Eye (tissue), 1 donor: ENCODE data around the gene FAM53B.

Source experiments
- DNase-seq: peaks from one replicate; pipeline ENCODE4 v3.0.0-alpha.2; 2015

FAM53B gene

DNA sequence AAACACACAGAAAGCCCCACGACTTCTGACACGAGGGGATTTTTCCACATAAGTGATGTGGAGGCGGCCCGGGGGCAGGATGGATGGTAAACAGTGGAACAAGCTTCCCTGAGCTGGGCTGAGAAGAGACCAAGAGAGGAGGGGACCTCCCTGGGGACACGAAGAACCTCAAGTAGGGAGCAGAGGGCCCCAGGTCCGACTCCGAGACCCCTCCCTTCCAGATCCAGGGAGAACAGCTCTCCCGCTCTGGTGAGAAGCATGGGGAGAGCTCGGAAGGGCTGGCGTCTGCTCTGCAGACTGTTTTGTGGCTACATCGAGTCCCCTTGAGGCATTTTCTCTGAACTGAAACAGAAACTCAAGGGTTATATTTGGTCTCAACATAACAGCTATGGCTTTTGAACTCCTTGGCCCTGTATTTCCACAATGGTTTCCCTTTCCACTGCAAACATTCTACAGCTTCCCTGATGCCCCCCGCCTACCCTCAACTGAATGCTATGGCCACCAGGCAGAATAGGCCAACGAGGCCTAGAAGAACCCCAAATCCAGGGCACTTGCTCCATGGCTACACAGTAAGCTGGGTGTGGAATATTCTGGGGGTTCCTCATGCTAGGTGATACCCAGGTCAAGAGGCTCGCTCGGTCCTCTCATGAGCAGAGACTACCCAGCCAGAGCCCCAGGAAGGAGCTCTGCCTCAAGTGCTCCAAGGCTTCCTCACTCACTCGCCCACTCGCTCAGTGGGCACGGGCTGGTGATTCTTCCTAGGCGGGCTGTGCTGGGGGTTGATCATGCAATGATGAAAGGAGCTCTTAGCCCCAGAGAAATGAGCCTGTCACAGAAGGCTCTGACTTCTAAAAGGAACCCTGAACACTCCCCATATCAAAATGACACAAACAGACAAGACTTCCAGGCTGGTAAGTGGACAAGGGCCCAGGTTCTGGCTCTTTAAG, 47.5 kb downstream of the FAM53B start:
- DNase-seq: no peak

DNA sequence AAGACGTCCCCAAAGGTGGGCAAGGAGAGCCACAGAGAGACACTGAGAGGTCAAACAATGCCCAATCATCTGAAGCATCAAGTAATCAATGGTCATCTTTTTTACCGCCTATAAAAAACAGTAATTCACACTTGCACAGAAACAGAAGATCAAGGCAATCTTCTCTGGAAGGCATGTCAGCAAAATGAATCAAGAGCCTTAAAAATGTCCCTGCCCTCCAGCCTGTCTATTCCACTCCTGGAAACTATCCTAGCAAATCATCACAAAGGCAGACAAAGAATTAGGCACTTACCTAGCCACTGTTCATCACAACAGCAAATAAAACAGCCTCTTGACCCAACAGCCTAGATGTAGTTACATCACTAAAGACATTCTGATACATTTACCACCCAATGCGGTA, 48.9 kb downstream of the FAM53B start:
- DNase-seq: no peak

DNA sequence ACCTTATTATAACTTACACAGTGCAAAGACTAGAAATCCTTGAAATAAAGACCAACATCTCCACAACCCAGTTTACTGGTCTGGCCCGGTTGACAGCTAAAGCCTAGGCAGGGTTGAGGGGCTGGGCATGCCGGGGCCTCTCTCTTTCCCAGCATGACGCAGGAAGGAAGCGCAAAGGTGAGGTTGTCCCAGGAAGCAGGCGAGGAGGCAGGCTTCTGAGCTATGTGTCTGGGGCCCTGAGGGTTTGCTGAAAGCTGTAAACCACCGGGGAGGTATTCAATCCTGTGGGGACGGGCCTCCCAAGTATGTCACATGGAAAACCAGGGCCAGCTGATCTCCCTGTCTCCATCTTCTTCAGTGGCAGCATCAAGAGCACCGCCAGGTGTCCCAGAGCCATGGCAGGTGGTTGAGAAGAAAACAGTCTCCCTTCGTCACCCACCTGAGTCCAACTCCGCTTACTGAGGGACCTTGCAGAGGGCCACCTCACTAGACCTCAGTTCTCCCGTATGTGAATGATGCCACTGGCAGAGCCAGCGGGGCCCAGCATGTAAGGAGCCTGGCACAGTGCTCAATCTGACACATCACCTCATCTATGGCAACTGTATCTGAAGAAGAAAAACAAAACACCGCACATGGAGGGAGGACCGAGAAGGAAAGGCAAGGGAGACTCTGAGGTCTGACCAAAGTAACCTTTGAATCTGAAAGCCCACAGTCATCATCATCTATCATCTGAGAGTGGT, 49.5 kb downstream of the FAM53B start:
- no peak for DNase-seq

DNA sequence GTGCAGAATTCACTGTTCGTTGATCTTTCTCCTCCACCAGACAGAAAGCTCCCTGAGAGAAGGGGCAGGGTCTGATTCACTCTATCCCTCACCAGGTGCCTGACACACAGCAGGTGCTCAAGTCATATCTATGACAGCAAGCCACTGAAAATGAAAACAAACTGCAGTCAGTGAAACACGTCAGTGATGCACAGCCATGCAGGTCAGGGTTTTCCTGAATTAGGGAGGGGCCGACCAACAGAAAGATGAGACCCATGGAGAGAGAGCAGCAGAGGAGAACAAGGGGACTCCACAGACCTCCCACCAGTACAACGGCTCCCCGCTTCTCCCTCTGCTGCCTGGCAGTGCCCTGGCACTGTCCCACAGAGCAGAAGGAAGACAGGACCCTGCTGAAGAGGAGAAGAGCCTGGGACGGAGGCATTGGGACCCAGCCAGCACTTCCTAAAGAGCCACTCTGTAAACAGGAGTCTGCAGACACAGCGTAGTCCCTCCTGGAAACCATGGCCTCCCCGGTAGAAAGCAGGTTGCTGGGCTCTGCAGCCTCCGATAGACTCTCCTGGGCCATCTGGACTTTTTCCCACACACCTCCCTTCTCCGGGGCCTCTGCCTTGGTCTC, 50.3 kb downstream of the FAM53B start:
- no peak for DNase-seq

DNA sequence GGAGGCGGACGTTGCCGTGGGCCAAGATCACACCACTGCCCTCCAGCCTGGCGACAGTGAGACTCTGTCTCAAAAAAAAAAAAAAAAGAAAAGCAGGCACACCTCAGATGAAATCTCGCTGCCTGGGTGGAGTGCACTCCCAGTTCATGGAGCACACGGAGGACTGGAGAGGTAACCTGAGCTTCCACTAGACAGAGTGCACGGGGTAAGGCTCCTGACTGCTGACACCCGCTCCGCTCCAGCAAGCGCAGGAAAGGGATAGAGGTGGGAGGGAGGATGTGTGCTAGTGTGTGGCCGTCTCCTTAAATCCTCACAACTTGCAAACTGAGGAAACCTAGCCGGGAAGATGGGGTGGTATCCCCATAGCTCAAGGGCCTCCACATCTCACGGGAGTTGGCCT, 50.8 kb downstream of the FAM53B start:
- DNase-seq: no peak

DNA sequence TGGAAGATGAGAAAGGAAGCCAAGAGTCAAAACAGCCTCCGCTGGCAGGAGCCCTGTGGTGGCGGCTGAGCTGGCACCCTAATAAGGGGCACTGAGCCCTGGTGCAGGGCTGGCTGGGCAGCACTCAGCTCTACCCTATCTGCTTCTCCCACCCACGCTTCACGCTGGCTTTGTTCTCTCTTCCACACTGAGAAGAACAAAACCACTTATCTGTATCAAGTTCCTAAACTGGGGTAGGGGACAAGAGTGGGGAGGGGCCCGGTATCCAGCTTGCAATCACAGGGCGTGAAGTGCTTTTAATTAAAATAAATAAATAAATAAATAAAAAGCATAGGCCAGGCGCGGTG, 52.1 kb downstream of the FAM53B start:
- no peak for DNase-seq

DNA sequence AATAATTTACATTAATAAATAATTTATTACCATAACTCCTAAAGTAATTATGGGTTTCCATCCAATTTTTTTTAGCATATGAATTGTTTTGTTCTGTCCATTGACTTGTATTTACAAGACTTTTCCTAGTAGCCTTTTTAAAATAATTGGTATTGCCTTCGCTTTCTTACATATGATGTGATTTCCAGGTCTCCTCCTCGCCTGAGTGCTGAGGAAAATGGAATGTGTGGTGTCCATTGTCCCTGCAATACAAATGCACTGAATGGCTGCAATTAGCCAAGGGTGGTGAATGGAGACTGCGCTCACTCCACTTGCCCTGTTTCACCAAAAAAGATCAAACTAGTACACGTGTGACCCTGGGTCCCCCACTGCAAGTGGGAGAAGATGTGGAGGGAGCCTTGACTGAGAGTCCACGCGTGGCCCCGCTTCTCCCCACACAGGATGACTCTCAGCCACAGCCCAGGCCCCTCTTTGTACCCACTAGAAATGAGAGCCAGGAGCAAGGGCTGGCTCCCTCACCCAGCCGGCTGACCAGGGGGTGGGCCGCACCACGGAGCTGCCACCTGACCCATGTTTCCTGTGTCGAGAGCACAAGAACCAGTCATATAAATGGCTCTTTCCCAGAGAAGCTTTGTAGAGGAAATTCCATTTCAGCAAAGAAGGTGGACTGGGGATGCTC, 52.6 kb downstream of the FAM53B start:
- DNase-seq: no peak

DNA sequence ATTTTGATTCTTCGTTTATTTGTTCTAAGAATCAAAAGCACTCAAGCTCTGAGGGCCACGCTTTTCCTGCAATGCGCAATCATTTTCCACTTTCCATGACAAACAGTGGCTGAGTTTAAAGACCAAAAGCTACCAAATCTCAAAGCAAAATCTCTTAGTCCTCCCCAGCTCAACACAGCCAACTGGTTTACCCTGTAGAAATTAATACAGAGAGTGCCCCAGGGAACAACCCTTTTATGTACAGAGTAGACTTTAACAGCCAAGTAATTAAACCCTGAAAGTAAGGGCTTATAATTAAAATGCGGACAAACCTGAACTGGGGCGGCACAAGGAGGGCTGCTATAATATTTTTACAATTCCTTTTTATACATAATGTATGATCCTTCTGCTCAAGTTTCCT, 53.2 kb downstream of the FAM53B start:
- no peak for DNase-seq

DNA sequence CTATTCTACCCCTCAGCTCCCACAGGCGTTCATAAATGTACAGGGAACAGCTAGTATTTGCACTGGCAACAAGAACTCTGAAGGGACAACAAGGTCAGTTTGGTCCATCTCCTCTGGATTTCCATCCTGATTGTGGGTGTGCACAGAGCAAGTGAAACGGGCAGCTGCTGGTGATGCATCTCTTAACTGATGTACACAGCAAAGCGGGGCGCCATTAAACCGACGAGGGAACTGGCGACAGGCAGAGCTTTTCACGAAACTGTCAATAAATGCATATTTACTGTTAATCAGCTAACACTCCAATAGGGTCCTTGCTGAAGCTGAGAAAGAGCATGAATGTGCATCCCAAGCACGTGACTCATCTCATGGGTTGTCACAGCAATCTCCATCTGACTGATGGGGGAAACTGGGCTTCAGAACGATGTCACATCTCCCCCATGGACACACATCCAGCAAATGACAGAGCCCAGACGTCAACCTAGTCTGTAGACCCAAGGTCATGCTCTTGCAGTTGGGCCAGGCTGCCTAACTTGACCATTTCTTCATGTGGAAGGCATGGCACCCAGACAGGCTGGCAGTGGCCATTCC, 54.2 kb downstream of the FAM53B start:
- DNase-seq: no peak

DNA sequence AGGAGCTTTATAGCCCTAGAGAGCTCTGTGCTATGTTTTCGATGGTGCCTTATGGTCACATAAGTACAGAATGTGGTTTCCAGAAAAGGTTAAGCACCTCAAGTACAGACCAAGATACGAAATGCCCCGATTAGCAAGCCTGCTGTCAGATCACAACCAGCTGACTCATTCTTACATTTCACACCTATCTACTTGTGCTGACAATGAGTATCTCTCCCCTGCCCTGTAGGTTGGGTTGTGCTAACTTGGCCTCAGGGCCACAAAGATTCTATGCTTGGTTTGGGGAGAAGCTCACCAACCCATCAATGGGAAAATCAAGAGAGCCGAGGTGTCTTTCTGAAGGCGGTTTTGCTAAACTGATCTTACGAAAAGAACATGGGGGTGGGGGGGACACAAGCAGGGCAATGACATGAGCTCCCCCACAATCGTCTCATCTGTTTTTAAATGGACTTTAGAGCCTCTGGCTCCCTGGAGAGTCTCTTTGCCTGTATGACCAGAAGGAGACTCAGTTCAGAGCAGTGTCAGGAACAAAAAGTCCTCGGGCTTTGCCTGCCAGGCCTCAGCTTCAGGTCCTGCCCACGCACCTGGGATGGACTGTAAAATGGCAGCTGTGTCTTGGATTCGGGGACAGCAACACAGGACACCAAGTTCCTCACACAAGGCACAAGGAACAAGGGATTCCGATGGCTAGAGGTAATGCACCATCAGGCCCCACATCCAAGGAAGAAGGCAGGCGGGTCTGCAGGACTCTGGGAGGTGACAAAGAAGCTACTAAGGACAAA, 55.1 kb downstream of the FAM53B start:
- no peak for DNase-seq

DNA sequence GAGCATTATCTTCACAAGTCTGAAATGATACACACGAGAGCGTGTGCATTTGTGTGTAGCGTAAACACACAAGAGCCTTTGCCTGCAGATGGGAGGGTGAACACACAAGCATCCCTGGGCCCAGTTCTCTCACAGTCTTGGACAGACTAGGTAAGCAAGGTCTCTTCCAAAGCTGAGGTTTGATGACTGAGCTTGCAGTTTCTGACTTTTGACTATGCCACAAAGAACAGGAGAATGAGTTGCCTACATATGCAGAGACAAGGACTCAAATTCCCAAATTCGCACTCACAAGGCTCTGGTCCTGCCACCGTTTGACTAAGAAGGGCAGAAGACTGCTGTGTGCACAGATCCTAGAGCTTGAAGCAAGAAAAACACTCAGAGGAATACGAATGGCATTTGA, 55.8 kb downstream of the FAM53B start:
- DNase-seq: no peak

DNA sequence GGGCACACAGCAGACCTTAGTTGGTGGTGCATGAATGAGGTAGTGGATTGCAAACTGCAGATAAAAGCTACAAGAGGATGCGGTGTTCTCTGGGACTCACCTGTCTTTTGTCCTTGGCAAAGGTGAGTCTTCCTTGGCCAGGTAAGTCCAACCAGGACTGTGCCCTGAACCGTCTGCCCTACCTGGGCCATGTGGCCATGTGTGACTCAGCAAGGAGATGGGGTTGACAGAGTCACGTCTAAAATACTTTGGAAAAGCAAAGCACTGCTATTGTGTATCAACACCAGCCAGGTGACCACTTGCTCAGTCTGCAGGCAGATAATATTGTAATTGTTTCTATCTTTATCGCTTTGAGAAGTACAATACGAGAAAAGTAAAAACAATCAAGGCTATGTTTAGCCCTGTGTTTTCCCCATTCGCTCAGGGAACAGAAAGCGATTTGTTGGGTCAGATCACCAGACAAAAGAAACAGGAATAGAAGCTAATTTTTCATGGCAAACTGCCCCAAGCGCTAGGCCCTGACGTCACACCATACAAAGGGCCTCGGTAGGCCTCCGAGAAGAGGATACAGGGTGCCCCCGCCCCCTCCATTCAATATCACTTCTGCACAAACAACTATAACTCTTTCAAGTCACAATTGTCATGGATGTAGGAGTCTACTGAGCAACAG, 57.3 kb downstream of the FAM53B start:
- DNase-seq: no peak

DNA sequence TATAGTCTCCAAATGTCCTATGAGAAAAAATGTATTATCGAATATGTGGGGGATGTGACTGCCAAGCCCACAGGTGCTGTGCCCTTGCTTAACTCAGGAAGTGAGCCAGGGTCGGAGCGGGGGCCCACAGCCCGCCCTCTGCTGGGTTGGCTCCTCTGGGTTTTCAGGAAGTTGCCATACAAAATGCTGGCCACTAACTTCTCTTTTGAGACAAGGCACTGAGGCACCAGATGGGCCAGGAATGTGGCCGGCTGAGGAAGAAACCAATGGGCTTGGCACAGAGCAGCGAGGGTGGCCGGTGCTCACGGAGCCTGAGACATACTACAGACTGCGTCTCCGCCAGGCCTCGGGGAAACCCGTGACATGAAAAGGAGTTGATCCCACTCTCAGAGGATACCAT, 58.9 kb downstream of the FAM53B start:
- no peak for DNase-seq

DNA sequence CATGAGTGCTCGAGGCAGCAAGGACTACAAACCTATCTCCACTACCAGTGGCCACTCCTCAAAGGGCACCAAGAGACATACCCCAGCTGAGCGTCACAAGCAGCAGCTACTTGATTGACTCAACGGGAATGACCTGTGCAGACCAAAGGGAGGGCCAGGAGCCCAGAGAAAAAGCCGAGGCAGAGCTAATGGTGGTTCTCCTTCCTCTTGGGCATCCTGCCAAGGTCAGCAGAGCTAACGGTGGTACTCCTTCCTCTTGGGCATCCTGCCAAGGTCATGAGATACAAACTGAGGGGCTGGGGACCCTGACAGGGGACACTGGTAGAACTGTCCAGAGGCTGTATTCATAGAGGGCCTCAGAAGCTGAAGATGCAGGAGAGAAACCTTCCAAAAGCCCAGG, 60.4 kb downstream of the FAM53B start:
- no peak for DNase-seq

DNA sequence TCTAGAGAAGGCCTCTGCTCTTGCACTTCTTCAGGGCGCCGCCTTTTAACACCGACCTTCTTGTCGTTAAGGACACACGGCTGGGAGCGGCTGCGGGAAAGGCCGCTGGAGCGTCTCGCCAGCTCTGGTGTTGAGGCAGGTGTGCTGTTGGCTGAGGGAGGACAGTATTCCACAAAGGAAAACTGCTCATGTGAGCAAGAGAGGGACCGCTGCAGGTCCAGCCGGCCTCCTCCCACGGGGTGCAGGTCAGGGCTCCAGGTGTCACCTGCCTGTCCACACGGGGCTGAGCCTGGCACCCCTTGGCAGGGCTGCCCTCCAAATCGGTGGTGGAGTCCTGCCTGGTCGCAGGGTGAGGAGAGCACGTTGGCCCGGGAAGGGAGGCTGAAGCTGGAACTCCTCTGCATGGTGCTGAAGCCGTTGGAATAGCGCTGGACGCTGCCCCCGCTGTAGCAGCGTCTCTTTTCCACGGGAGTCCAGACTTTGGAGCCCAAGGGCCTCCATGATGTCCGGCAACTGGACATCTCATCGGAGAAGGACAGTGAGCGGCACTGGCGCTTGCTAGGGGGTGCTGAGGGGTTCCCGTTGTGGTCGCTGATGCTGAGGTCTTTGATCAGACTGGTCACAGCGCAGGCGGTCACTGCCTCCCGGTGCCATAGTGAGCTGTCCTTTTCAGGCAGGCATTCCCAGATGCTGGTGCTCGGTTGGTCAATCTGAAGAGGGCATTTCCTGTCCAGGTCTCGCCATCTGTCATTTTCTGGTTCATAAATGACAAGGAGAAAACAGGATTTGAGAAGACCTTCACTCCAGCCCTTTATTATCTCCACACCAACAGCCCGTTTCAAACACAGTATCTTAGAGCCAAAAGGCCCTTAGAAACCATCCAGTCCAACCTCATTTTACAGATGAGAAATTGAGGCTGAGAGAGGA, 62.3 kb downstream of the FAM53B start:
- DNase-seq: no peak

DNA sequence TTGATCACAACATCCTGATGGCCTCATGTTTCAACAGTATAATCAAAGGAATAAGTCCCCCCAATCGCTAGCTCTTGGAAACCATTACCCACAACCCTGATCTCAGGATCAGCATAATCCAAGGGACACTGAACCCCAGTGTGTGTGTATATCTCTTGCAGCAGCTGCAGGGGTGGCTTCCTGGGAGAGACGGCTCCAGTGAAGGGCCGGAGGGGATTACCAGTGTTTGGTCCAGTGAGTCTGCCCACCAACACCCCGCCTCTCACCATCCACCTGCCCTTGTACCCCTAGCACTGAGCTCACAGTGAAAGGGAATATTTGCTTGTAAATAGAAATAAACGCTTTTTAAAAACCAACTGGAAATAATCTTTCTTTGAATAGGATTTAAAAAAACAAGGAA, 63.1 kb downstream of the FAM53B start:
- DNase-seq: no peak

DNA sequence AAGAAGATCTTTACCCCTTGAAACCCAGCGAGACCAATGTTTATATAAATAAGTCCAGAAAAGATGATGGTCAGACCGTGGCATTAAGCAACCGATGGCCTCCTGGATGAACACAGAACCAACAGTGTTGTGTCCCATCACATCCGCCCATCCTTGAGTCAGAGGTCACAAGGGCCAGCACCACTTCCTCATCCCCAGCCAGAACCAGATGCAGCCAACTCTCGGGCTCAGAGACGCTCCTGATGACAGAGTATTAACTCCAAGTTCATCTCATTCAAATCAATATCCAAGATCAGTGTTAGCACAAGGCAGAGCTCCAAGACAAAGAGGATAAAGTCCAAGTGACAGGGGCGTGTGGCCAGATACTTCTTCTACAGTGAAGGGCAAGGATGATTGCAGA, 63.5 kb downstream of the FAM53B start:
- no peak for DNase-seq

DNA sequence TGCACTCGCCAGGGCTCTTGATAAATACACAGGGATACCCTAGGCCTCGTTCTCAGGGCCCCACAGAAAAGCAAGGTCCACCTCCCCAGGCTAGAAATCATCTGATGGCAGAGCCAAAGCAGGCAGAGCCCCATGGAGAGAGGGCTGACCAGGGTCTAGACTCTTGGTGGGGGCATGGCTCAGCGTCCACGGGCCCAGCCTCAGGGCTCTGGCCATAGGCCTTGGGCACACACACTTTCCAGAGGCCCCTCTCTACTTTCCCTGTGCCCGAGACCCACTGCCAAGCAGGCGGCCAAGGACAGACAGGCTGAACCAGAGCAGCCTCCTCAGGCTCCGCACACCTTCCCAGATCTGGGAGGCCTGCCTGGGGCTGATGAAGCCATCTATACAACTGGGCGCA, 64.8 kb downstream of the FAM53B start:
- no peak for DNase-seq

DNA sequence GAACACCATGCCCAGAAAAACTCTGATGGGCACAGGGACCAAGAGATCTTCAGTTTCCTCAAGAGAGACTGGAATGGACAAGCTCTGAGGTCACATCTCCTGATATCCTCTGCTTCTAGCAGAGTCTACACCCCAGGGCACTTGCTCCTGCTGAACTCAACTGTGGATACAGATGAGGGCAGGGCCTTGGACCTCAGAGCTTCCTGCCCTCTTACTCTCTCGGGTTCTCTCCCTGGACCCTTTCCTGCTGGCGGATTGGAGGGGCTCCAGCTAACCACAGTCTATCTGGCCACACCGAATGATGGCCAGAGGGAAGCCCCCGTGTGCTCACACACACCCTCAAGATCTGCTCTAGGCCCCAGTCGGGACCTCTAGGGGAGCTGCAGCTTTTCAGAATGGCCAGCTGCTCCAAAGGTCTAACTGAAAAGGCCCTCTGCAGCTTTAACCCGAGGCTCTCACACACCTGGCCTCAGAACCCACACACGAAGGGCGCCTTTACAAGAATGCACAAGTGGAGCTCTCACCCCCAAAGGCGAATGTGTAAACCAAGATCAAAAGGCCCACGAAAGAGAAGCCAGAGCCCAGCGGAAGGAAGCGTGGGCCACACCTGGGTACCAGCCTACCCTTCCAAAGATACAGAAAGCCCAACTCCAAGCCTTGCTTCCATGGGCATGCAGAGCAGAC, 65.5 kb downstream of the FAM53B start:
- DNase-seq: no peak
